Vagina (tissue), 2 donors: Measurements from ENCODE around the gene NDUFA6.

Source experiments
- CTCF ChIP-seq, 3 experiments: fragments of 450-650 bp in 2 of 3; fragments of 200-600 bp in 1 of 3; sonication (generic) in 1 of 3; IDR thresholded peaks; one replicate each; pipeline ENCODE4 v1.5.1; 2017 to 2019; ENCODE audit warnings: antibody characterized with exemption in 3 of 3, mild to moderate bottlenecking in 2 of 3, moderate library complexity in 2 of 3
- POLR2A ChIP-seq, 2 donors: fragments of 450-650 bp; IDR thresholded peaks; one replicate each; pipeline ENCODE4 v1.6.1; 2017; ENCODE audit warnings: antibody characterized with exemption in 2 of 2, mild to moderate bottlenecking in 2 of 2, moderate library complexity in 2 of 2
- POLR2AphosphoS5 ChIP-seq, 2 donors: sonication (generic); formaldehyde crosslinking; IDR thresholded peaks; one replicate each; pipeline ENCODE4 v1.9.0; 2017; ENCODE audit warnings: antibody characterized with exemption in 2 of 2, mild to moderate bottlenecking in 2 of 2, low read depth in 1 of 2; ENCODE audit not compliant: insufficient read depth in 1 of 2

GRCh38 chr22:42066937-42067336 lies 23.6 kb downstream of the NDUFA6 start:
- TF ChIP-seq POLR2A (IDR thresholded peaks at IDR 0.05) (no peak), POLR2AphosphoS5 (IDR thresholded peaks at IDR 0.05; ENCODE audit: insufficient read depth in 1 of 2, low read depth in 1 of 2) (no peak), CTCF (IDR thresholded peaks at IDR 0.05) (no peak)
